ENCODE results near the gene FEZF2. TPM values are rescaled to one million over a fixed set of nuclear protein-coding genes. Genes with fewer than 3 reads are reported as not detected.

FEZF2 gene
- total and polyA plus RNA-seq, 2 of the 8 experiments (the other 6 are each of a cell fraction or from before 2014, with no cell fraction given) = 0.06 TPM; not detected in 1

- H2BK120ac ChIP-seq (replicated peaks; ENCODE audit: low read depth, low read length) = no peak overlapping the region
- H3K14ac ChIP-seq (ENCODE audit: insufficient read length) = no peak overlapping the region
- H3K9me3 ChIP-seq (ENCODE audit: insufficient read depth in 2 of 2, low read depth in 1 of 2, low read length in 1 of 2) = no peaks in the 10 kb centered on the region
- no peaks in the 10 kb centered on the region for H3K79me2 ChIP-seq (ENCODE audit: control insufficient read depth in 1 of 2, insufficient read depth in 2 of 2, low read length in 2 of 2)
- no peak overlapping the region for H3K27ac ChIP-seq (ENCODE audit: low read depth, low read length)
- H2AFZ ChIP-seq (ENCODE audit: low read length) = no peak overlapping the region
- H4K20me1 ChIP-seq (replicated peaks in 1 of 2; ENCODE audit: control insufficient read depth in 1 of 2, insufficient read depth in 2 of 2, low read length in 2 of 2) = no peaks in the 10 kb centered on the region
- no peak overlapping the region for H2BK12ac ChIP-seq (ENCODE audit: low read depth, low read length)
- H2AK5ac ChIP-seq (ENCODE audit: low read depth, low read length) = no peak overlapping the region
- no peak overlapping the region for H4K8ac ChIP-seq (ENCODE audit: extremely low read depth, insufficient read depth, low read length)
- H3K27me3 ChIP-seq (replicated peaks in 1 of 4; ENCODE audit: control insufficient read depth in 3 of 4, extremely low read depth in 1 of 4, insufficient read depth in 3 of 4, low read length in 3 of 4) = peaks cover 5 to 42% (median 27%) of the 10 kb centered on the region in 4 experiments
- H3K23me2 ChIP-seq (ENCODE audit: low read depth, low read length) = no peaks in the 10 kb centered on the region
- no peak overlapping the region for H3K56ac ChIP-seq (replicated peaks; ENCODE audit: insufficient read length, low read depth, low read length)
- H4K5ac ChIP-seq (ENCODE audit: insufficient read length, low read depth, low read length) = no peak overlapping the region
- H3K79me1 ChIP-seq (ENCODE audit: low read depth, low read length) = no peaks in the 10 kb centered on the region
- H3K36me3 ChIP-seq (ENCODE audit: control insufficient read depth in 2 of 4, insufficient read depth in 4 of 4, low read length in 3 of 4) = no peaks in the 10 kb centered on the region
- H3K4me1 ChIP-seq (replicated peaks in 1 of 4; ENCODE audit: control insufficient read depth in 3 of 4, insufficient read depth in 4 of 4, low read length in 3 of 4) = no peaks in the 10 kb centered on the region
- no peak overlapping the region for H3K4ac ChIP-seq (replicated peaks; ENCODE audit: insufficient read length, low read depth, low read length)
- POLR2A ChIA-PET (ENCODE audit: partially characterized antibody) = interaction anchor here (1.4 to 1.5 kb wide), 2 partner anchors 10 to 11 kb away, joined by 4 to 6 read pairs; no protein-coding TSS in a partner anchor
- H2BK20ac ChIP-seq (ENCODE audit: low read length) = no peak overlapping the region
- H3K23ac ChIP-seq (ENCODE audit: insufficient read length) = no peak overlapping the region
- CTCF ChIA-PET (ENCODE audit: partially characterized antibody) = interaction anchor here (3.0 to 3.3 kb wide), 2 partner anchors 12 to 25 kb away, joined by 14 to 19 read pairs; no protein-coding TSS in a partner anchor
- no peak overlapping the region for H2BK15ac ChIP-seq (ENCODE audit: low read length)
- FAIRE-seq (no peak), DNase-seq (ENCODE audit: low read depth in 1 of 2, low spot score in 2 of 2) (no peak)
- H3K9ac ChIP-seq (replicated peaks in 1 of 4; ENCODE audit: extremely low read depth in 1 of 4, low read depth in 3 of 4, low read length in 3 of 4) = no peak overlapping the region; a peak in 1 of 7 replicates
- no peak overlapping the region for H3K4me2 ChIP-seq (ENCODE audit: insufficient read depth in 1 of 2, low read depth in 2 of 2, low read length in 2 of 2)
- H3K18ac ChIP-seq (ENCODE audit: extremely low read depth, low read length) = no peak overlapping the region
- no peak overlapping the region for H3K4me3 ChIP-seq (ENCODE audit: extremely low read depth in 1 of 4, insufficient read depth in 2 of 4, low read depth in 3 of 4, low read length in 4 of 4)
- no peak overlapping the region for H2BK5ac ChIP-seq (ENCODE audit: low read depth, low read length)
- TF ChIP-seq RFX5 (IDR thresholded peaks at IDR 0.05; ENCODE audit: borderline replicate concordance, low read depth, low read length) (no peak), TEAD4 (IDR thresholded peaks at IDR 0.05; ENCODE audit: low read depth, low read length) (no peak), PHF8 (conservative IDR thresholded peaks at IDR 0.05; ENCODE audit: low read depth, low read length) (no peak), CHD2 (IDR thresholded peaks at IDR 0.05; ENCODE audit: low read length) (no peak), USF2 (IDR thresholded peaks at IDR 0.05; ENCODE audit: low read length) (no peak)
- no peak overlapping the region for H4K91ac ChIP-seq (replicated peaks; ENCODE audit: insufficient read length, low read length)
These were observed 17.0 kb downstream of the FEZF2 start for GRCh38 chr3:62356356-62356755.
